Esophagus muscularis mucosa (tissue), 4 donors: ENCODE measurements around the gene FAM241A. TPM values are rescaled to one million over a fixed set of nuclear protein-coding genes. Genes with fewer than 3 reads are reported as not detected.
"Not testable (repeated sequence)": the region's sequence is repeated elsewhere in the genome, so short reads cannot be mapped to it uniquely, and the experiment has no call there.

ENCODE experiments used
- DNase-seq: peaks from one replicate; pipeline ENCODE4 v3.0.0-alpha.2; 2017; ENCODE audit errors: extremely low spot score
- H3K27ac ChIP-seq, 4 donors: fragments of 200-600 bp; sonication (generic); replicated peaks in 1 of 4; 1 replicate in 3 of 4; 2 replicates in 1 of 4; pipeline ENCODE4 v1.5.1; 2016 to 2019; ENCODE audit warnings: mild to moderate bottlenecking in 1 of 4
- H3K27me3 ChIP-seq, 4 donors: fragments of 200-600 bp; sonication (generic); one replicate each; pipeline versions ENCODE4 v1.5.1 to v1.6.0; 2016 to 2019
- H3K36me3 ChIP-seq, 4 donors: fragments of 200-600 bp; sonication (generic); one replicate each; pipeline ENCODE4 v1.5.1; 2016 to 2019
- H3K4me1 ChIP-seq, 4 donors: fragments of 200-600 bp; sonication (generic); one replicate each; pipeline ENCODE4 v1.5.1; 2016 to 2019
- H3K4me3 ChIP-seq, 4 donors: fragments of 200-600 bp; sonication (generic); 1 replicate in 2 of 4; 2 replicates in 2 of 4; pipeline ENCODE4 v1.5.1; 2016 to 2019; ENCODE audit warnings: mild to moderate bottlenecking in 4 of 4, moderate library complexity in 1 of 4
- H3K9me3 ChIP-seq, 4 donors: fragments of 200-600 bp; sonication (generic); 1 replicate in 3 of 4; 2 replicates in 1 of 4; pipeline ENCODE4 v1.5.1; 2016 to 2019
- EP300 ChIP-seq: sonication (generic); formaldehyde crosslinking; IDR thresholded peaks from one replicate; pipeline ENCODE4 v1.6.1; 2017; ENCODE audit warnings: antibody characterized with exemption
- POLR2A ChIP-seq: fragments of 450-650 bp; IDR thresholded peaks from one replicate; pipeline ENCODE4 v1.6.1; 2017; ENCODE audit warnings: antibody characterized with exemption, moderate library complexity, mild to moderate bottlenecking, low read depth
- POLR2AphosphoS5 ChIP-seq, 2 donors: sonication (generic); formaldehyde crosslinking; IDR thresholded peaks; one replicate each; pipeline ENCODE4 v1.6.1; 2017; ENCODE audit warnings: antibody characterized with exemption in 2 of 2
- WGBS: methylation state at CpG from one replicate; pipeline ENCODE4 v1.1.5; 2018; 5-methylcytosine and 5-hydroxymethylcytosine counted together
- intact Hi-C: fragments of 100-400 bp; cut with DNase I; formaldehyde crosslinking; loops from one replicate; pipeline ENCODE4 v1.15.1; 2023
- total RNA-seq, 4 donors: library from RNA; depleted of rRNA; stranded (reverse); fragments of >200 nt; gene quantifications; one replicate each; pipeline versions ENCODE4 v1.1.0 to v1.2.1, GENCODE V29; 2016
- TF ChIP-seq, protein P1 (sequence below), 3 experiments: fragments of 200-600 bp in 2 of 3; fragments of 450-650 bp in 1 of 3; sonication (generic) in 2 of 3; IDR thresholded peaks; one replicate each; pipeline ENCODE4 v1.5.1; 2017 to 2019; ENCODE audit warnings: antibody characterized with exemption in 3 of 3, mild to moderate bottlenecking in 2 of 3, moderate library complexity in 1 of 3

Gene FAM241A
- total RNA-seq, 4 donors from 2014 or later, result 5.0 to 7.5 (median 5.2) TPM

GRCh38 chr4:112152521-112152920, 7.3 kb downstream of the FAM241A start:
- TF ChIP-seq POLR2A (no peak), EP300 (no peak), POLR2AphosphoS5 (IDR thresholded peaks at IDR 0.05) (no peak)
- TF ChIP-seq, protein P1, sequence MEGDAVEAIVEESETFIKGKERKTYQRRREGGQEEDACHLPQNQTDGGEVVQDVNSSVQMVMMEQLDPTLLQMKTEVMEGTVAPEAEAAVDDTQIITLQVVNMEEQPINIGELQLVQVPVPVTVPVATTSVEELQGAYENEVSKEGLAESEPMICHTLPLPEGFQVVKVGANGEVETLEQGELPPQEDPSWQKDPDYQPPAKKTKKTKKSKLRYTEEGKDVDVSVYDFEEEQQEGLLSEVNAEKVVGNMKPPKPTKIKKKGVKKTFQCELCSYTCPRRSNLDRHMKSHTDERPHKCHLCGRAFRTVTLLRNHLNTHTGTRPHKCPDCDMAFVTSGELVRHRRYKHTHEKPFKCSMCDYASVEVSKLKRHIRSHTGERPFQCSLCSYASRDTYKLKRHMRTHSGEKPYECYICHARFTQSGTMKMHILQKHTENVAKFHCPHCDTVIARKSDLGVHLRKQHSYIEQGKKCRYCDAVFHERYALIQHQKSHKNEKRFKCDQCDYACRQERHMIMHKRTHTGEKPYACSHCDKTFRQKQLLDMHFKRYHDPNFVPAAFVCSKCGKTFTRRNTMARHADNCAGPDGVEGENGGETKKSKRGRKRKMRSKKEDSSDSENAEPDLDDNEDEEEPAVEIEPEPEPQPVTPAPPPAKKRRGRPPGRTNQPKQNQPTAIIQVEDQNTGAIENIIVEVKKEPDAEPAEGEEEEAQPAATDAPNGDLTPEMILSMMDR (IDR thresholded peaks at IDR 0.05), result no peak
- DNase-seq, result no peak
- Histone ChIP-seq H3K9me3 (no peaks in the 10 kb centered on the region), H3K4me3 (no peak overlapping the region), H3K27ac (no peak overlapping the region), H3K36me3 (no peaks in the 10 kb centered on the region), H3K4me1 (peaks cover 5 to 34% (median 15%) of the 10 kb centered on the region in 4 donors), H3K27me3 (no peaks in the 10 kb centered on the region)
- intact Hi-C loops, result no loop called here
- WGBS, result 73% methylated on average over 6 of the region's 6 CpGs

- Histone ChIP-seq H3K4me3 (no peak overlapping the region), H3K9me3 (no peaks in the 10 kb centered on the region), H3K36me3 (no peaks in the 10 kb centered on the region), H3K4me1 (peaks cover 0 to 34% (median 8%) of the 10 kb centered on the region in 4 donors), H3K27ac (no peak overlapping the region), H3K27me3 (no peaks in the 10 kb centered on the region)
- 79% methylated on average over 4 of the region's 4 CpGs for whole genome bisulfite sequencing
- DNase-seq, result no peak
- intact Hi-C loops, result no loop called here
- TF ChIP-seq POLR2A, result no peak
- TF ChIP-seq, protein P1 (IDR thresholded peaks at IDR 0.05), result no peak
- no peak for TF ChIP-seq POLR2AphosphoS5 (IDR thresholded peaks at IDR 0.05)
- TF ChIP-seq EP300, result no peak
Measured at GRCh38 chr4:112153211-112153791, 8.0 kb downstream of the FAM241A start.

- TF ChIP-seq POLR2AphosphoS5 (IDR thresholded peaks at IDR 0.05) (no peak), POLR2A (no peak), EP300 (no peak)
- TF ChIP-seq, protein P1 (IDR thresholded peaks at IDR 0.05), result no peak
- H3K4me3 ChIP-seq, result no peak overlapping the region
- no peak for DNase-seq
- no peaks in the 10 kb centered on the region for H3K9me3 ChIP-seq
- H3K27ac ChIP-seq, result no peak overlapping the region
- no peaks in the 10 kb centered on the region for H3K27me3 ChIP-seq
- 75% methylated on average over 1 of the region's 1 CpG for WGBS
- H3K36me3 ChIP-seq, result no peaks in the 10 kb centered on the region
- H3K4me1 ChIP-seq, result peaks cover 0 to 26% (median 5%) of the 10 kb centered on the region in 4 donors
- intact Hi-C loops, result no loop called here
Measured at GRCh38 chr4:112156112-112156511, 10.9 kb downstream of the FAM241A start.

- no peaks in the 10 kb centered on the region for H3K27me3 ChIP-seq
- DNase-seq, result no peak
- H3K36me3 ChIP-seq, result no peaks in the 10 kb centered on the region
- H3K9me3 ChIP-seq, result no peaks in the 10 kb centered on the region
- no peak overlapping the region for H3K27ac ChIP-seq
- intact Hi-C loops, result no loop called here
- H3K4me3 ChIP-seq, result no peak overlapping the region
- H3K4me1 ChIP-seq, result peaks cover 0 to 26% (median 3%) of the 10 kb centered on the region in 4 donors
- TF ChIP-seq, protein P1 (IDR thresholded peaks at IDR 0.05), result no peak
- TF ChIP-seq EP300 (no peak), POLR2AphosphoS5 (IDR thresholded peaks at IDR 0.05) (no peak), POLR2A (no peak)
Measured at GRCh38 chr4:112156553-112156952, 11.3 kb downstream of the FAM241A start.

DNA sequence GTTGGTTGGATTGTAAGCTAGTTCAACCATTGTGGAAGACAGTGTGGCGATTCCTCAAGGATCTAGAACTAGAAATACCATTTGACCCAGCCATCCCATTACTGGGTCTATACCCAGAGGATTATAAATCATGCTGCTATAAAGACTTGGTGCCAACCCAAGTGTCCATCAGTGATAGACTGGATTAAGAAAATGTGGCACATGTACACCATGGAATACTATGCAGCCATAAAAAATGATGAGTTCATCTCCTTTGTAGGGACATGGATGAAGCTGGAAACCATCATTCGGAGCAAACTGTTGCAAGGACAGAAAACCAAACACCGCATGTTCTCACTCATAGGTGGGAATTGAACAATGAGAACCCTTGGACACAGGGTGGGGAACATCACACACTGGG, 18.5 kb downstream of the FAM241A start:
- H3K4me3 ChIP-seq, H3K9me3 ChIP-seq, intact Hi-C loops, H3K27ac ChIP-seq, H3K27me3 ChIP-seq, DNase-seq, H3K36me3 ChIP-seq, H3K4me1 ChIP-seq: not testable (repeated sequence)
- WGBS, result 93% methylated on average over 3 of the region's 3 CpGs
